Gastroesophageal sphincter (tissue), 3 donors: ENCODE measurements around the gene BANK1.

Source experiments
- CTCF ChIP-seq, 4 experiments: fragments of 200-600 bp in 2 of 4; fragments of 450-650 bp in 2 of 4; sonication (generic) in 1 of 4; IDR thresholded peaks; one replicate each; pipeline ENCODE4 v1.5.1; 2017 to 2019; ENCODE audit warnings: antibody characterized with exemption in 4 of 4, mild to moderate bottlenecking in 2 of 4, moderate library complexity in 2 of 4
- EP300 ChIP-seq: sonication (generic); formaldehyde crosslinking; IDR thresholded peaks from one replicate; pipeline ENCODE4 v1.6.1; 2017; ENCODE audit warnings: antibody characterized with exemption, mild to moderate bottlenecking
- POLR2A ChIP-seq, 2 donors: fragments of 450-650 bp; IDR thresholded peaks; one replicate each; pipeline ENCODE4 v1.6.1; 2017; ENCODE audit warnings: antibody characterized with exemption in 2 of 2, mild to moderate bottlenecking in 2 of 2, moderate library complexity in 1 of 2

- no peak for TF ChIP-seq CTCF (IDR thresholded peaks at IDR 0.05)
- no peak for TF ChIP-seq POLR2A (IDR thresholded peaks at IDR 0.05)
- TF ChIP-seq EP300, result no peak
These were observed 247.0 kb downstream of the BANK1 start for GRCh38 chr4:102037566-102037965.
